ENCODE measurements around the gene C5orf63. TPM values are rescaled to one million over a fixed set of nuclear protein-coding genes. Genes with fewer than 3 reads are reported as not detected.

The C5orf63 gene
- total and polyA plus RNA-seq, 2 of the 8 experiments (the other 6 are each of a cell fraction or from before 2014, with no cell fraction given) = 0.67 to 0.71 TPM

DNA sequence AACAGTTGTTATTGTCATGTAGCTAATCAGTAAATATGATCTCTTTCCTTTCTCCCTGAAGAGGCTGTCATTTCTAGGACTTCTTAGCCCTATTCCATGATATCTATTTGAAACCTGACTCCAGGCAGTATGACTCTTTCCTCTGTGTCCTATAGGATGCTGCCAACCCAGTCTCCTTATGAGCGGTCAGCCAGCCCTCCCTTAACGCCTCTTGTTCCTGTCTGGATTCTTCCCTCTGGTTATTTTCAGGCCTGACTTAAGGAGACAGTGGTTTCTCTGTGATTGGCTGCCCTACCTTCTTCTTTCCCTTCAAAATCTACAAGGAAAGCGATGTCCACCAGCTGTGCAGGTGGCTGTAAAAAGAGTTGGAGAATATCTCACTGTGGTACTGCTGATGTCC is 19.4 kb upstream of the C5orf63 start:
- Histone ChIP-seq H3K27me3 (replicated peaks in 1 of 4; ENCODE audit: control insufficient read depth in 3 of 4, extremely low read depth in 1 of 4, insufficient read depth in 3 of 4, low read length in 3 of 4) (no peaks in the 10 kb centered on the region), H3K56ac (replicated peaks; ENCODE audit: insufficient read length, low read depth, low read length) (no peak overlapping the region), H3K18ac (ENCODE audit: extremely low read depth, low read length) (no peak overlapping the region), H3K9ac (replicated peaks in 1 of 4; ENCODE audit: extremely low read depth in 1 of 4, low read depth in 3 of 4, low read length in 3 of 4) (no peak overlapping the region), H3K4me2 (ENCODE audit: insufficient read depth in 1 of 2, low read depth in 2 of 2, low read length in 2 of 2) (no peak overlapping the region), H3K23me2 (ENCODE audit: low read depth, low read length) (no peaks in the 10 kb centered on the region), H4K91ac (replicated peaks; ENCODE audit: insufficient read length, low read length) (no peak overlapping the region), H3K79me1 (ENCODE audit: low read depth, low read length) (no peaks in the 10 kb centered on the region), H2AK5ac (ENCODE audit: low read depth, low read length) (no peak overlapping the region), H2BK15ac (ENCODE audit: low read length) (no peak overlapping the region), H3K23ac (ENCODE audit: insufficient read length) (no peak overlapping the region), H3K36me3 (ENCODE audit: control insufficient read depth in 2 of 4, insufficient read depth in 4 of 4, low read length in 3 of 4) (no peaks in the 10 kb centered on the region), H2BK5ac (ENCODE audit: low read depth, low read length) (no peak overlapping the region), H3K4ac (replicated peaks; ENCODE audit: insufficient read length, low read depth, low read length) (no peak overlapping the region), H2AFZ (ENCODE audit: low read length) (0 out of 2 replicates have a peak overlapping the region, but pooled peaks have one; percentile 64), H3K4me3 (ENCODE audit: extremely low read depth in 1 of 4, insufficient read depth in 2 of 4, low read depth in 3 of 4, low read length in 4 of 4) (no peak overlapping the region), H2BK120ac (replicated peaks; ENCODE audit: low read depth, low read length) (no peak overlapping the region), H2BK20ac (ENCODE audit: low read length) (no peak overlapping the region; the same call in 1 of the 2 replicates), H4K5ac (ENCODE audit: insufficient read length, low read depth, low read length) (no peak overlapping the region), H3K9me3 (ENCODE audit: insufficient read depth in 2 of 2, low read depth in 1 of 2, low read length in 1 of 2) (no peaks in the 10 kb centered on the region), H3K27ac (ENCODE audit: low read depth, low read length) (no peak overlapping the region), H3K14ac (ENCODE audit: insufficient read length) (no peak overlapping the region), H2BK12ac (ENCODE audit: low read depth, low read length) (no peak overlapping the region), H4K20me1 (replicated peaks in 1 of 2; ENCODE audit: control insufficient read depth in 1 of 2, insufficient read depth in 2 of 2, low read length in 2 of 2) (no peaks in the 10 kb centered on the region), H3K4me1 (replicated peaks in 1 of 4; ENCODE audit: control insufficient read depth in 3 of 4, insufficient read depth in 4 of 4, low read length in 3 of 4) (peaks cover 0 to 15% (median 10%) of the 10 kb centered on the region in 4 experiments; a peak in 6 of 7 replicates), H4K8ac (ENCODE audit: extremely low read depth, insufficient read depth, low read length) (no peak overlapping the region), H3K79me2 (ENCODE audit: control insufficient read depth in 1 of 2, insufficient read depth in 2 of 2, low read length in 2 of 2) (no peaks in the 10 kb centered on the region)
- WGBS, 2 experiments (ENCODE audit: extremely low coverage in 1 of 2, insufficient coverage in 1 of 2, insufficient read length in 1 of 2, insufficient replicate concordance in 2 of 2, low coverage in 1 of 2, low lambda C conversion rate in 2 of 2, missing lambda C conversion rate in 1 of 2) = 75% methylated on average over 3 of the region's 3 CpGs; no CpG with 5 or more reads in 1 of the 2 experiments
- no peak for FAIRE-seq
- DNase-seq (ENCODE audit: low read depth in 1 of 2, low spot score in 2 of 2) = no peak
- CTCF ChIA-PET (ENCODE audit: partially characterized antibody) = interaction anchor here (0.6 kb wide), 1 partner anchor 132 kb away, joined by 3 read pairs; no protein-coding TSS in a partner anchor
- POLR2A ChIA-PET (ENCODE audit: partially characterized antibody) = no interaction called here
- TF ChIP-seq CTBP2 (IDR thresholded peaks at IDR 0.05; ENCODE audit: borderline replicate concordance, insufficient read depth, insufficient read length, low read length) = no peak
- TF ChIP-seq, protein P1, sequence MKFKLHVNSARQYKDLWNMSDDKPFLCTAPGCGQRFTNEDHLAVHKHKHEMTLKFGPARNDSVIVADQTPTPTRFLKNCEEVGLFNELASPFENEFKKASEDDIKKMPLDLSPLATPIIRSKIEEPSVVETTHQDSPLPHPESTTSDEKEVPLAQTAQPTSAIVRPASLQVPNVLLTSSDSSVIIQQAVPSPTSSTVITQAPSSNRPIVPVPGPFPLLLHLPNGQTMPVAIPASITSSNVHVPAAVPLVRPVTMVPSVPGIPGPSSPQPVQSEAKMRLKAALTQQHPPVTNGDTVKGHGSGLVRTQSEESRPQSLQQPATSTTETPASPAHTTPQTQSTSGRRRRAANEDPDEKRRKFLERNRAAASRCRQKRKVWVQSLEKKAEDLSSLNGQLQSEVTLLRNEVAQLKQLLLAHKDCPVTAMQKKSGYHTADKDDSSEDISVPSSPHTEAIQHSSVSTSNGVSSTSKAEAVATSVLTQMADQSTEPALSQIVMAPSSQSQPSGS (IDR thresholded peaks at IDR 0.05; ENCODE audit: low read length) = no peak
- no peak for TF ChIP-seq GTF2F1 (IDR thresholded peaks at IDR 0.05; ENCODE audit: borderline replicate concordance, low read depth, low read length)
- TF ChIP-seq TAF1 (IDR thresholded peaks at IDR 0.05; ENCODE audit: low read depth, low read length) = no peak
- TF ChIP-seq SP4 (IDR thresholded peaks at IDR 0.05; ENCODE audit: low read length) = no peak
- no peak for TF ChIP-seq NANOG (IDR thresholded peaks at IDR 0.05; ENCODE audit: insufficient read depth, low read depth, low read length, poor library complexity, severe bottlenecking)
- no peak for TF ChIP-seq KDM5A (IDR thresholded peaks at IDR 0.05; ENCODE audit: low read length)
- no peak for TF ChIP-seq SIX5 (IDR thresholded peaks at IDR 0.05; ENCODE audit: low read depth, low read length)
- TF ChIP-seq, protein P2, sequence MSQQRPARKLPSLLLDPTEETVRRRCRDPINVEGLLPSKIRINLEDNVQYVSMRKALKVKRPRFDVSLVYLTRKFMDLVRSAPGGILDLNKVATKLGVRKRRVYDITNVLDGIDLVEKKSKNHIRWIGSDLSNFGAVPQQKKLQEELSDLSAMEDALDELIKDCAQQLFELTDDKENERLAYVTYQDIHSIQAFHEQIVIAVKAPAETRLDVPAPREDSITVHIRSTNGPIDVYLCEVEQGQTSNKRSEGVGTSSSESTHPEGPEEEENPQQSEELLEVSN (IDR thresholded peaks at IDR 0.05) = no peak
- TF ChIP-seq EP300 (IDR thresholded peaks at IDR 0.05; ENCODE audit: borderline replicate concordance in 1 of 2, low read depth in 2 of 2, low read length in 2 of 2) = no peak
- no peak for TF ChIP-seq YY1 (IDR thresholded peaks at IDR 0.05; ENCODE audit: low read depth, low read length)
- no peak for TF ChIP-seq SP2 (IDR thresholded peaks at IDR 0.05; ENCODE audit: low read length)

Measured in H1 (cell line).